Measurements from ENCODE around the gene CYTH1.
"Not testable (repeated sequence)": the region's sequence is repeated elsewhere in the genome, so short reads cannot be mapped to it uniquely, and the experiment has no call there.

- not testable (repeated sequence) for TF ChIP-seq REST (IDR thresholded peaks at IDR 0.05; ENCODE audit: low read depth, low read length); CTCF (IDR thresholded peaks at IDR 0.05); EP300 (IDR thresholded peaks at IDR 0.05; ENCODE audit: borderline replicate concordance in 1 of 2, low read depth in 1 of 2, low read length in 1 of 2); PBX3 (IDR thresholded peaks at IDR 0.05); GABPA (IDR thresholded peaks at IDR 0.05; ENCODE audit: low read depth); YY1 (IDR thresholded peaks at IDR 0.05; ENCODE audit: low read depth); POLR2AphosphoS5 (IDR thresholded peaks at IDR 0.05; ENCODE audit: low read depth, low read length); GATA2 (CRISPR knock-in tag; IDR thresholded peaks at IDR 0.05); MXI1 (IDR thresholded peaks at IDR 0.05; ENCODE audit: low read depth, low read length); FOXM1 (IDR thresholded peaks at IDR 0.05; ENCODE audit: low read depth)
Measured at GRCh38 chr17:78751000-78751399, 31.1 kb downstream of the CYTH1 start.
